HEK293 (cell line): ENCODE measurements around the gene TEX14.

Source experiments
- HOXA7 ChIP-seq: sonication (generic); formaldehyde crosslinking; IDR thresholded peaks from 2 replicates; pipeline ENCODE4 v1.8.1; 2022; ENCODE audit warnings: missing genetic modification reagents, borderline replicate concordance
- SP2 ChIP-seq: fragments of 450-650 bp; formaldehyde crosslinking; IDR thresholded peaks from 2 replicates; pipeline ENCODE4 v1.5.1; 2016; ENCODE audit warnings: missing biosample characterization, missing genetic modification characterization
- ZBTB1 ChIP-seq: fragments of 450-650 bp; formaldehyde crosslinking; IDR thresholded peaks from 2 replicates; pipeline ENCODE4 v1.5.1; 2016; ENCODE audit warnings: missing biosample characterization, missing genetic modification characterization
- ZBTB17 ChIP-seq: fragments of 450-650 bp; formaldehyde crosslinking; IDR thresholded peaks from 2 replicates; pipeline ENCODE4 v1.5.1; 2016; ENCODE audit warnings: missing biosample characterization, missing genetic modification characterization
- ZNF558 ChIP-seq: fragments of 450-650 bp; formaldehyde crosslinking; IDR thresholded peaks from 2 replicates; pipeline ENCODE4 v1.5.1; 2016; ENCODE audit warnings: missing biosample characterization, missing genetic modification characterization
- TF ChIP-seq, protein P1 (sequence below): fragments of 450-650 bp; formaldehyde crosslinking; IDR thresholded peaks from 2 replicates; pipeline ENCODE4 v1.5.1; 2016; ENCODE audit warnings: missing biosample characterization, missing genetic modification characterization
- TF ChIP-seq, protein P2 (sequence below): fragments of 450-650 bp; formaldehyde crosslinking; conservative IDR thresholded peaks from 2 replicates; pipeline ENCODE4 v1.5.1; 2016; ENCODE audit warnings: low read depth, missing biosample characterization, missing genetic modification characterization

DNA sequence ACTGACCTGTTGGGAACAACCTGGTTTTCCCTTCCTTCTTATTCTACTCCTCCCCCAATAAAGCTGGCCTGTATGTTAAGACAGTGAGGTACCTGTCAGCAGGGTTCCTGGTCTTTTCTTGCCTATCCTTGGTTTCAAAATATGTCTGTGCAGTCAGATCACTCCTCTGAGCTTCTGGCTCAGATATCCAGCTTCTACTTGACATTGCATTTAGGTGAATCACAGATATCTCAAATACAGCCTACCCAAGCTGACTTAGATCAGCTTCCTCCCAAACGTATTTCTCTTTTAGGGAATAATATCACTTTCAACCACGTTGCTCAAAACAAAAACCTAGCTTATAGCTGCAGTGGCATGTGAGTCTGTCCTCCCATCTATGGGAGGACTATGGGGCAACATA, 48.7 kb downstream of the TEX14 start:
- TF ChIP-seq, protein P1, sequence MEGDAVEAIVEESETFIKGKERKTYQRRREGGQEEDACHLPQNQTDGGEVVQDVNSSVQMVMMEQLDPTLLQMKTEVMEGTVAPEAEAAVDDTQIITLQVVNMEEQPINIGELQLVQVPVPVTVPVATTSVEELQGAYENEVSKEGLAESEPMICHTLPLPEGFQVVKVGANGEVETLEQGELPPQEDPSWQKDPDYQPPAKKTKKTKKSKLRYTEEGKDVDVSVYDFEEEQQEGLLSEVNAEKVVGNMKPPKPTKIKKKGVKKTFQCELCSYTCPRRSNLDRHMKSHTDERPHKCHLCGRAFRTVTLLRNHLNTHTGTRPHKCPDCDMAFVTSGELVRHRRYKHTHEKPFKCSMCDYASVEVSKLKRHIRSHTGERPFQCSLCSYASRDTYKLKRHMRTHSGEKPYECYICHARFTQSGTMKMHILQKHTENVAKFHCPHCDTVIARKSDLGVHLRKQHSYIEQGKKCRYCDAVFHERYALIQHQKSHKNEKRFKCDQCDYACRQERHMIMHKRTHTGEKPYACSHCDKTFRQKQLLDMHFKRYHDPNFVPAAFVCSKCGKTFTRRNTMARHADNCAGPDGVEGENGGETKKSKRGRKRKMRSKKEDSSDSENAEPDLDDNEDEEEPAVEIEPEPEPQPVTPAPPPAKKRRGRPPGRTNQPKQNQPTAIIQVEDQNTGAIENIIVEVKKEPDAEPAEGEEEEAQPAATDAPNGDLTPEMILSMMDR (tag by site-specific recombination) = no peak
- no peak for TF ChIP-seq HOXA7 (CRISPR knock-in tag)
- TF ChIP-seq, protein P2, sequence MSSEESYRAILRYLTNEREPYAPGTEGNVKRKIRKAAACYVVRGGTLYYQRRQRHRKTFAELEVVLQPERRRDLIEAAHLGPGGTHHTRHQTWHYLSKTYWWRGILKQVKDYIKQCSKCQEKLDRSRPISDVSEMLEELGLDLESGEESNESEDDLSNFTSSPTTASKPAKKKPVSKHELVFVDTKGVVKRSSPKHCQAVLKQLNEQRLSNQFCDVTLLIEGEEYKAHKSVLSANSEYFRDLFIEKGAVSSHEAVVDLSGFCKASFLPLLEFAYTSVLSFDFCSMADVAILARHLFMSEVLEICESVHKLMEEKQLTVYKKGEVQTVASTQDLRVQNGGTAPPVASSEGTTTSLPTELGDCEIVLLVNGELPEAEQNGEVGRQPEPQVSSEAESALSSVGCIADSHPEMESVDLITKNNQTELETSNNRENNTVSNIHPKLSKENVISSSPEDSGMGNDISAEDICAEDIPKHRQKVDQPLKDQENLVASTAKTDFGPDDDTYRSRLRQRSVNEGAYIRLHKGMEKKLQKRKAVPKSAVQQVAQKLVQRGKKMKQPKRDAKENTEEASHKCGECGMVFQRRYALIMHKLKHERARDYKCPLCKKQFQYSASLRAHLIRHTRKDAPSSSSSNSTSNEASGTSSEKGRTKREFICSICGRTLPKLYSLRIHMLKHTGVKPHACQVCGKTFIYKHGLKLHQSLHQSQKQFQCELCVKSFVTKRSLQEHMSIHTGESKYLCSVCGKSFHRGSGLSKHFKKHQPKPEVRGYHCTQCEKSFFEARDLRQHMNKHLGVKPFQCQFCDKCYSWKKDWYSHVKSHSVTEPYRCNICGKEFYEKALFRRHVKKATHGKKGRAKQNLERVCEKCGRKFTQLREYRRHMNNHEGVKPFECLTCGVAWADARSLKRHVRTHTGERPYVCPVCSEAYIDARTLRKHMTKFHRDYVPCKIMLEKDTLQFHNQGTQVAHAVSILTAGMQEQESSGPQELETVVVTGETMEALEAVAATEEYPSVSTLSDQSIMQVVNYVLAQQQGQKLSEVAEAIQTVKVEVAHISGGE (tag by site-specific recombination) = no peak
- TF ChIP-seq ZBTB1 (tag by site-specific recombination) = no peak
- TF ChIP-seq ZBTB17 (tag by site-specific recombination) = no peak
- TF ChIP-seq SP2 (tag by site-specific recombination) = no peak
- TF ChIP-seq ZNF558 (tag by site-specific recombination) = no peak
